GM12873 (cell line): ENCODE results near the gene KRT76.

Experiments
- CTCF ChIP-seq: IDR thresholded peaks from 2 replicates; pipeline ENCODE4 v1.5.1; 2012; ENCODE audit warnings: low read depth, mild to moderate bottlenecking, moderate library complexity, low read length, control low read depth; ENCODE audit not compliant: insufficient read depth; ENCODE audit errors: missing control alignments

The KRT76 gene

GRCh38 chr12:52772188-52772587 lies 5.0 kb downstream of the KRT76 start:
- no peak for TF ChIP-seq CTCF

GRCh38 chr12:52771505-52771904 lies 5.6 kb downstream of the KRT76 start:
- no peak for TF ChIP-seq CTCF

- no peak for TF ChIP-seq CTCF
These were observed 6.1 kb downstream of the KRT76 start for GRCh38 chr12:52771088-52771487.

- no peak for TF ChIP-seq CTCF
These were observed 7.2 kb downstream of the KRT76 start for GRCh38 chr12:52769946-52770345.

- no peak for TF ChIP-seq CTCF
These were observed 7.8 kb downstream of the KRT76 start for GRCh38 chr12:52769354-52769753.

GRCh38 chr12:52768479-52769200 lies 8.5 kb downstream of the KRT76 start:
- TF ChIP-seq CTCF: no peak

- TF ChIP-seq CTCF: no peak
These were observed 9.7 kb downstream of the KRT76 start for GRCh38 chr12:52767427-52767826.
